ENCODE results near the gene CHRNA9.

CHRNA9 gene

DNA sequence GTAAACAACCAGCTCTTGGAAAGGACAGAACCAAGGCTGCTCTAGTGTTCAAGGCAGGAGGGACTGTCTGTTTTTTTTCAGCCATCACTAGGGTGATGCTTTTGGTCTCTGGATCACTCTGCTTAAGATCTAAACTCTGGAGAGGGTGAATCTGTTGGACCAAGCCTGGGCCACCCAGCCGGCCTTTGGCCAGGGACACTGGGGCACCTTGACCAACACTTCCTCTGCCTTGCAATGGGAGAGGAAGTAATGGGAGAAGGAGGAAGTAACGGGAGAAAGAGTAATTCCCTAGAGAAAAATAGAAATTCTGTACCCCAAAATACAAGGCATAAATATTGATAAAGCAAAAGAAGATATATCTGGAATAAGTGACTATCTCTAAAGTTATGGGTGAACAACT, 12.9 kb downstream of the CHRNA9 start:
- DNase-seq, result no peak

DNA sequence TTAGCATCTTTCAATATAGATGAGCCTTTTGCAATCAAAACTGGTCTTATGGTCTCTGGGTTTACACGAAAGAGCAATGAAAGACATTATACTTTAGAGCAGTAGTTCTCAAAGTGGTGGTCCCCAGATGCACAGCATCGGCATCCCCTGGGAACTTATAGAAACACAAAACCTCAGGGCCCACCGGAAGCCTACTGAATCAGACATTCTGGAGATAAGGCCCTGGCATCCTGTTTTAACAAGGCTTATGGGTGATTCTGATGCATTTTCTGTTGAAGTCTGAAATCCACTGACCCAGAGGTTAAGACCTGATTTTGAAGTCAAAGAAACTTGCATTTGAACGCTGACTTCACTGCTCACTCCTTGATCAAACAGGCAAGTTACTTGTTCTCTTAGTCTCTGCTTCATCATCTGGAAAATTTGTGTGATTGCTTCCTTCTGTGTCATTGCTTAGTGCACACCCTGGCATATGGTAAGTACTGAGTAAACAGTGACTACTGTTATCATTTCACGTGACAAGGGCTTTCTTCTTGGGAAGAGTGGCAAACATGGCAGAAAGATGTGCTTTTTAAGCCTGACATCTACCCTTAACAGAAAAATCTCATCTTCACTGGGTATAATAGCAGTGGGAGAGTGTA, 14.5 kb downstream of the CHRNA9 start:
- no peak for DNase-seq

DNA sequence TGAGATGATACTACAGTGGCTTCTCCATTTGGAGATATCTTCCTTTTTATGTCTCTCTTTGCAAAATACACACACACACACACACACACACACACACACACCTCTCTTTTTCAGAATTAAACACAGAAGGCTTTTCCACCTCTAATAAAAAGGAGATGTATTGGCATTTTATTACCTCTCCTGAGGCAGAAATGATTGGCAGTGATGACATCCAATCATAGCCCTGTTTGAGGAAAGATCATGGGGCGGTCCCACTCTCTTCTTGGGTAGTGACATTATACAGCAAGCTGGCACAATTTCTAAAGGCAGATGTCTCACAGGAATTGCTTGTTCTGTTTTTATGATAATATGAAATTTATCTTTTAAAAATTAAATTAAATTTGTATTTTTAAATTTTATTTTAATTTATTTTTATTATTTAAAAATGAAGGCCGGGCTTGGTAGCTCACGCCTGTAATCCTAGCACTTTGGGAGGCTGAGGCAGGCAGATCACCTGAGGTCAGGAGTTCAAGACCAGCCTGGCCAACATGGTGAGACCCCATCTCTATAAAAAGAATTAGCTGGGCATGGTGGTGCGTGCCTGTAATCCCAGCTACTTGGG, 15.6 kb downstream of the CHRNA9 start:
- DNase-seq, result no peak

DNA sequence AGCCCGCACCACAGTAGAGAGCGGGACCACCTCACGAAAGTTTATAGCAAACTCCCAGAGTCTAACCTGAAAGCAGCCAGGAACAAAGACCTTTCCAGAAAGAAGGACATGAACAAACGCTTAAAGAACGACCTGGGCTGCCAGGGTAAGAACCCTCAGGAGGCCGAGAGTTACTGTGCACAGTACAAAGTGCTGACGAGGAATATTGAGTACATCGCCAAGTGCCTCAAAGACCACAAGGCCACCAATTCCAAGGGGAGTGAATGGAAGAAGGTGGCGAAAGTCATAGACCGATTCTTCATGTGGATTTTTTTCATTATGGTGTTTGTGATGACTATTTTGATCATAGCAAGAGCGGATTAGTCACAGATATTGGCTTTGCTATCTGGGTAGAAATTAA, 19.0 kb downstream of the CHRNA9 start:
- DNase-seq, result no peak

DNA sequence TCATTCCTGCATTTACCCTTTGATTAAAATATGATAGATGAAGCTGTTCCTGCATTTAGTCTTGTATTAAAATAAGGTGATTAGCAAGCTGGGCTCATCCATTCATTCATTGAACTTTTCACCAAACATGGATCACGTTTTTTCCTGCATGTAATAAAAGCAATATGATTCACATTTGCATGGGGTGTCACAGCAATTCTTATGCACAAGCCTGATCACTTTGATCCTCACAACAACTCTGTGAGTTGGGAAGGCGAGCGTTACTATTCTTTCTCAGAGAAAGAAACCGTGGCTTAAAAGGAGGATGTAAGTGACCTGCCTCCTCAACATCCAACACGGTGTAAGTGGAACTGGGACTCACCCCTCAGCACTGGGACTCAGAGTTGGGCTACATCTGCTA, 20.0 kb downstream of the CHRNA9 start:
- no peak for DNase-seq

DNA sequence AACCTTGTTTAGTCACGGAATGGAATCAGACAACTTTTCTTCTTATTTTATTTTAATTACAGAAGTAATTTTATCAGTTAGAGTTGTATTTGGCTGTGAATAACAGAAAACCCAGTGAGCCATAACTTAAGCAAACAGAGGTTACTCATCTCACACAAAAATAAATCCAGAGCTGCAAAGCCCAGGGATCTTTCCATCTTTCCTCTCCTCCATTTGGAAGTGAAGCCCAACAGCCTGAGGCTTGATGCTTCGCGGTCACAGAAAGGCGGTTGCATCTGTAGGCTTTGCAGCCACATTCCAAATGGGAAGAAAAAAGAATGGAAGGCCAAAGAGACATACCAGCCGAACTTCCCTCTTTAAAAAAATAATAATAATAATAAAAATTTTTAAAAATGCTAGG, 22.6 kb downstream of the CHRNA9 start:
- no peak for DNase-seq

DNA sequence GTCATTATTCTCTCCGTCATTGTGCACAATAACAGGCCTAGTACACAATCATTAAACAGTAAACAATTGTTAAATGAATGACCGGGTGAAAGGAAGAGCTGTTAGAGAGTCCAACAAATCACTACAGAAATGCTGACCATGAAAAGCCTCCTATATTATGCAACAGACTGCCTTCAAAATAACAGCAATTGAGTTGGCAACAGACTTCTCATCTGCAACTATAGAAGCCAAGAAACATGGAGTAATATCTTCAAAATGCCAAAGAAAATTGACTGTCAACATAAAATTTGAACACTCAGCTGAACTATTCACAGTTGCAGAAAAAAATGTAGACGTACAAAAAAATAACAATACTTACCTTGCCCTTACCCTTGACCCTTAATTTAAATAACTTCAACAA, 26.2 kb downstream of the CHRNA9 start:
- DNase-seq, result no peak

DNA sequence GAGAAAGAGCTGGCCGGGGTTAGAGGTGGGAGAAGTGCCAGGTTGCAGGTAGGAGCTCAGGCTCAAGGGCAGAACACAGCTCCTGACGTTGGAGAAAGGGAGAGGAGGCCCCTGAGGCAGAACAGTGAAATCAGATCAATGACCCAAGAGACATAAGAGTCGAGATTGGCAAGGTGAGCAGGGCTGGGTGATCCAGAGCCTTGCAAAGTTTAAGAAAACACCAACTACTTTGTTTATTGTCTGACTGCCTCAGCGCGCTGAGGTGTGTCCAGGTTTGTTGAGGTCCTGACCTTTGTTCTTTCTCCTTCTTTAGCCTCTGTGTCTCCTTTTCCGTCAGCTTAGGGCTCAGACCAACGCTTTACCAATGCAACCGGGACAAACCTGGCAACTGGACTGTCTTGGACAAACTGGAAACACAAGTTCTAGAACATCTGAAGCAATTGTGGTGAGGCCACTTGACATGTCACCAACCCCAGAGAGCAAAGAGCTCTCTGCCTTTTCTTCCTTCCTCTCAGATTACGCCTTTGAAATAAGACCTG, 28.3 kb downstream of the CHRNA9 start:
- DNase-seq, result peak; percentile 88

DNA sequence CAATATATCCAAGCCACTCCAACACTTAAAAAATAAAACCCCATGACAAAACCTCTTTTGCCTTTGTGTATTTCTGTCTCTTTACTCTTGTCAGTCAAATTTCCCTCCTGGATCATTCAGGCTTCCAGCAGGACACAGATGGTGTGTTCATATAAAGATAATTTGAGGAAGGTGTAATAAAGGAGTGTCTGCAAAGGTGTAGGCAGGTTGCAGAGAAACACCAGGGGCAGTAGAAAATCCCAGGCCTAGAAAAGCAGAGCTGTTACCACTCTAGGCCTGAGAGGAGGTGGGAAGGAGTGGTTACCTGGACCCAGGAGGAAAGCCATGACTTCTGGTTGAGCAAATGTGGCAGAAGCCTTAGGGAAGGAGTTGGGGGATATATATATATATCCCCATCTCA, 28.8 kb downstream of the CHRNA9 start:
- DNase-seq, result no peak

DNA sequence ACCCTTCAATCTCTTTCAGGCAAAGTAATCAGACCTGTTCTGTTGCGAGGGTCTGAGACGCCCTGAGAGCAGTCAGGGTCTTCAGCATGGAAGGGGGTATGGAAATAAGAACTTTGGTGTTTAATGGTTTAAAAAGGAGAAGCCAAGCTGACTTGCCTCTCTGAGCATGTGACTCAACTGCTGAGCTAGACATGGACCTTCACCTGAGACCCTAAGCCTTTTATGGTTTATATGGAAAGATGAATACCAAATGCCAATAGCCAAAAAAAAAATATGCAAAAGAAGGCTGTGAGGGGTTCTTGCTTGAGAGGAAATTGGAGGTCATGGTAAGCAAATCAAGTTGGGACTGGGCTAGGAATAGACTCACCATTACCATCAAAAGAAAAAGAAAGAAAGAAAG, 30.6 kb downstream of the CHRNA9 start:
- DNase-seq, result no peak

DNA sequence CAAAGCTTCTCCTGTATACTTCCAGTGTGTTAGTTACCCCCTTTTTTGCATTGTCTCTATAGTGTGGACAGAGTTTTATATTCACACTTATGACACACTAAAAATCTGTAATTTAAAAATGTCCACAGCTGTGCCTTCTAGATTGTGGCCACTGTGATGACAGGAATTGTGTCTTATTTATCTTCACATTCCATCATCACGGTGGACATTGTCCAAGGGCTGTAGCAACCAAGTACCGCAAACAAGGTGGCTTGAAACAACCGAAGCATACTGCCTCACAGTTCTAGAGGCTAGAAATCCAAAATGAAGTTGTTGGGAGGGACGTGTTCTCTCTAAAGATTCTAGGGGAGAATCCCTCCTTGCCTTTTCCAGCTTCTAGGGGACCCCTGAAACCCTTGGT, 32.3 kb downstream of the CHRNA9 start:
- no peak for DNase-seq

DNA sequence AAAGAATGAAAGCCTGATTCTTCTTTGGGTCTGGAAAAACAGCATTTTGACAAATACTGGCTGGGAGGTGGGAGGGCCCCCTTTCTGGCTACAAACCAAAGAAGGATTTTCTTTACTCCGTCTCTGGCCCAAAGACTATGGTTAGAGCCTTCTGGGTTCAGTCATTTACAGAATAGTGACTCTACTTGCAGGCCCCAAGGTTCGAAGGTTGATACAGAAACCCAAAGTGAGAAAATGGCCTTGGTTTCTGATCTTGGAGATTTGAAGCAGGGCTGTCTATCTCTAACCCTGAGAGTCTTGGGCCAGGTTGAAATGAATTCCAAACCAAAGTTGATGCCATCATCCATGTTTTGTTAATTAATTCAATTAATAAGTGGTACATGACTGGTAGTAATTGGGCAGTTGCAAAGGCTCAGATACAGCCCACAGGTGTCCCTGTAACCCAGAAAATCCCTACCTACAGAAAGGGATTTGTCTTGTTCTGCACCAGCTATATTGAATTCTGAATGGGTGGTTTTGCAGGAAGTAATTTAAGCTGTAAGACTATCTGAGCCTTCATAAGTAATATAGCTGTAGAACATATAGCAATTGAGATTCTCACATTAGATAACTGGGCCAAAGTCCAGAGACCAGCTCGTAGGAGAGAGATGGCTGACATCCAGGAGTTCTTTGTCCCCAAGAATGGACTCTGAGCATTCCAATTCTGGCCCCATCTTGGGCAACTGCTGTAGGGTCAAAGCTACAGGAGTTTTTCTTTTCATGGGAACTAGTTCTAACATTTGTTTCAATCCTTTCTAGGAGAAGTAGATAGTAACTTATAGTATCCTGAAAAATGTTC, 34.5 kb downstream of the CHRNA9 start:
- DNase-seq, result no peak

DNA sequence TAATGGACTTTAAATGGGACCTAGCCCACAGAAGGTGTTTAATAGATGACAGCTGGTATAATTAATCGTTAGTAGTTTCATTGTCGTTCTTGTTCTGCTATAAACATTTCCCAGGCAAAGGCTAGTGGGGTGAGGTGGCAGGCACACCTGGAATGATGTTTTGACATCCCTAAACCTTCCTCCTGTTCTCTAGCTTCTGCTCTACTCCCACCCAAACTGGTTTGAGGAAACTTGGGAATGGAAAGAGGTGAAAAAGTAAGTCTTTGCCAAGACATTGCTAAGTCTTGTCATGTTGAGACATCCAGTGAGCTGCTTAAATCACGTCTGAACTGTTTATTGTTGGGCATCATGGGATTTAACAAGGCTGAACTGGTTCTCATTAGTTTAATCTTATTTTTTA, 37.5 kb downstream of the CHRNA9 start:
- no peak for DNase-seq

DNA sequence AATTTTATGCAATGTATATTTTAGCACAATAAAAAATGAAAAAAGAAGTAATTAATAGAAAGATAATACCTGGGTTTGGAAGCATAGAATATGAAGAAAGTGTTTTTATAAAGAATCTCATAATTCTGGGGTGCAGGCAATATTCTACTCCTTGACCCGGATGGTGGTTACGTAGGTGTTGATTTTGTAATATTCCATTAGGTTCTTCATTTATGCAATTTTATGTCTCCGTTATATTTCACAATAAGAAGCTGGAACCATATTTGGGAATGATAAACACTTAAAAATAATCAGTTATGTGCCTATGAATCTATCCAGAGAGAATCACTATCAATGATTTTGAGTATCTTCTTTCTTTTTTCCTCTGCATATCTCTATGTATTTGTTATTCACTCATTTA, 38.5 kb downstream of the CHRNA9 start:
- no peak for DNase-seq

DNA sequence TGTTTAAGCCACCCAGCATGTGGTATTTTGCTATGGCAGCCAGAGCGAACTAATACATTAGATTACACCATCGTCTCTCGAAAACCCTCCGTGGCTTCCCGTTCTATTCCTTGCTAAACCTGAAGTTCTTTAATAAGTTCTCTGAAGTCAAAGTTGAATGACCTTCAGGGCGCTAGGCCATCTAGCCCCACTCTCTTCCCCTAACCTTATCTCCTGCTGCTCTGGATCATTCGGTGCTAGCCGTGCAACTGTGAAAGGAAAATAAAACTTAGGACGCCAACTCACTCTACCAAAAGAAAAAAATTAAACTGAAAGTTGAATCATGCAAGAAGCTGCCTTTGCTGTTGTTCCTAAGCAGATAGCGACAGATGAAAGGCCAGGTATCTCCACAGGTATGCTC, 40.0 kb downstream of the CHRNA9 start:
- DNase-seq, result no peak

DNA sequence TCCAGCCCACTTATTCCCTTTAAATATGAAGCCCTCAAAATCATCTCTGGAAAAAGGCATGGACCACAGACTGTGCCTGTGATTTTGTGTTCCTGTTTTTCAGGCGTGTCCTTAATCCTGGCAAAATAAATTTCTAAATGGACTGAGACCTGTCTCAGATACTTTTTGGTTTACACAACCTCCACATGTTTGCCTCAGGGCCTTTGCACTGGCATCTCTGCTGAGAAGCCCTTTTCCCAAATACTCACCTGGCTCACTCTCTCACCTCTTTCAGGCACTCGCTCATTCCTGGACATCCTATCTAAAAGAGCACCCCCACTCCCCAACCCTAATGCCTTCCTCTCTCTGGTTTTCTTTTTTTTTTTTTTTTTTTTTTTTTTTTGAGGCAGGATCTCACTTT, 40.5 kb downstream of the CHRNA9 start:
- no peak for DNase-seq

DNA sequence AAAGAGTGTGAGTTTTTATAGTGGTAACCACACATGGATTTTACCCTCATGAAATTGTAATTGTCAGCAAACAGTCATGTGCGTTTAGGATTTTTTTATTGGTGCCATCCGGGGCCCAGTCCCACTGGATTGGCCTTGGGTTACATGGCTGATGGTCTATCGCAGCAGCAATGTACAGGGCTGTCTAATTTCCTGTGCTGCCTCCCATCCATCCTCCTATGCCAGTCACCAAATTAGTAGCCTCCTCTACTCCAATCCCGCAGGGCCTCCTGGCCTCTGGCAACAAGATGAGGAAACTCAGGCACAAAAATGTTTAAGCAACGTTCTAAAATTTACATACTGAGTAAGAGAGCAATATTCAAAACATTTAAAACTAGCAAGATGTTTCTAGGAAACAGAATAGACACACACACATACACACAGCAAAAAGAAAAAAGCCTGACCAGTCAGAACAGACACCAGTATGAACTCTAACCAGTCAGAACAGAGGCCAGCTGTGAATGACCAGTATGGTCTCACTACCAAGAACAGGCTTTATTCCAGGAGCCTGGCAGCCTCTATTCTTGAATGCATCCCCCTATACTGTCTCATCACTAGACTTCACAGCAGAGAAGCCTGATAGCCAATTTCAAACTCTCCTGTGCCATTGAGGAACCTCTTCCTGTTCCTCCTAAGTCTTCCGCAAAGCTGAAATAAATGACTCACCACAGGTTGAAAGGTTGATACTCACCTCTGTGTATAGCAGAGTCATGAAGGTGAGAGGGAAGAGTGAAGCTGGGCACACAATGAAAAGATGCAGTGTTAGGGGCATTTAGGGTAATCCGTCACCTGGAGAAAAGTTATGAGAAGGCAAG, 42.6 kb downstream of the CHRNA9 start:
- DNase-seq, result no peak

DNA sequence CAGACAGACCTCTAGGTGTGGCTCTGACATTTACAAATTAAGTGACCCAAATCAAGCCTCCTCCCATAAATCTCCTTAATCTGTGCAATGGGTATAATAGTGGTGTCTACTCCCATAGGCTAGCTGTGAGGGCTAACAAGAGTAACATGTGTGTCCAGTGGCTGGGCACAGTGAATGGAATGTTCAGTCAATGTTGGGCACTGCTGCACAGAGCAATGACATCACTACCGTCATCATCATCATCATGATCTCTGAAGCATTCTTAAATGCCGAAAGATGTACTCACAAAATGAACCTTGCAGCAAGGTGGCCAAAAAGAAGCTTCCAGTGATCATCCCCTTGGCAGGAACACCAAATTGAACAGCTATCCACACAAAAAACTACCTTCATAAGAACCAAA, 43.5 kb downstream of the CHRNA9 start:
- no peak for DNase-seq

DNA sequence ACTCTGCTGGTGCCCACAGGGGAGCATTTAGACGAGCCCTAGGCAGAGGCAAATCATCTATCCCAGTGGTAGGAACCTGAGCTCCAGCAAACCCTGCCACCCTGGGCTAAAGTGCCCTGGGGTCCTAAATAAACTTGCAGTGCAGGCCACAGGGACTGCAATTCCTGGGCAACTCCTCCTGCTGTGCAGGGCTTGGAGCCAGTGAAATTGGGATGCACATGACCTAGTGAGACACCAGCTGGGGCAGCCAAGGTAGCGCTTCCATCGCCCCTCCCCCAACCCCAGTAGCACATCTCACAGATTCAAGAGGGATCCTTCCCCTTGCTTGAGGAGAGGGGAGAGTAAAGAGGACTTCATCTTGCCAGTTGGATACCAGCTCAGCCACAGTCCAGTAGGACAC, 44.1 kb downstream of the CHRNA9 start:
- DNase-seq, result no peak

DNA sequence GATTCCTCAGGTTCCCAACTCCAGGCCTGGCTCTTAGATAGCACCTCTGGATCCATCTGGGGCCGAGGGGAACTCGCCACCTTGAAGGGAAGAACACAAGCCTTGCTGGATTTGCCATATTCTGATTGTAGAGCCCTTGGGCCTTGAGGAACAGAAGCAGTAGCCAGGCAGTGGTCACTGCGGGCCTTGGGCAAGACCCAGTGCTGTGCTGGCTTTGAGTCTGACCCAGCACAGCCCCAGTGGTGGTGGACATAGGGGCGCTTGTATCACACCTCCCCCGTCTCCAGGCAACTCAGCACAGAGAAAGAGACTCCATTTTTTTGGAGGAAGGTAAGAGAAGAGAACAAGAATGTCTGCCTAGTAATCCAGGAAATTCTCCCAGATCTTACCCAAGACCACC, 45.5 kb downstream of the CHRNA9 start:
- DNase-seq, result no peak

DNA sequence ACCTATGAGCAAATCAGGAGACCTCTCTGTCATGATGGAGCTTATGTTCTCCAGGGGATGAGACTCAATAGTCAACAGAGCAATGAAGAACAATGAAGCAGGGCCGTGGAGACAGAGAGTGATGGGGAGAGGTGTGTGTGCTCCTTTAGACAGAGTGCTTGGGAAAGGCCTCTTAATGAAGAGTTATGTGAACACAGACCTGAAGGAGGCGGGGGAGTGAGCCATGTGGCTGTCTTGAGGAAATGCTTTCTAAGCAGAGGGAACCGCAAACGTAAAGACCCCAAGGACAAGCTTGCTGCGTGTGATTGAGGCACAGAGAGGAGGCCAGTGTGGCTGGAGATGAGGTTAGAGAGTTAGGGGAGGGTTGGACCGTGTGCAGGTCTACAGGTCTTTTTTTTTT, 53.1 kb downstream of the CHRNA9 start:
- DNase-seq, result no peak

DNA sequence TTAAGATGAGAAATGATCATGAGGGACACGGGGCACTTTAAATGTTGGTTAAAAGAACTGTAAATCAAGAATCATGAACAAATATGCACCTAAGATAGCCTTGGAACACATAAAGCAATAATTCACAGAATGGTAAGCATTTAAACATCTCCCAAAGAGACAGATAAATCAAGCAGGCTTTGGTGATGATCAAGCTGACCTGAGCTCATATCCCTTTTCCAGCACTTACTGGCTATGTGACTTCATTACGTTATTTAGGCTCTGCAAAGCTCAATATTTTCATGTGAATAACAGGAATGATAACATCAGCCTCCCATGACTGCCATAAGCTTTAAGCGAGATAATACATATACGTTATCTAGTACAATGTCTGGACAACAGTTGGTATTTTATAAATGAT, 54.9 kb downstream of the CHRNA9 start:
- no peak for DNase-seq

DNA sequence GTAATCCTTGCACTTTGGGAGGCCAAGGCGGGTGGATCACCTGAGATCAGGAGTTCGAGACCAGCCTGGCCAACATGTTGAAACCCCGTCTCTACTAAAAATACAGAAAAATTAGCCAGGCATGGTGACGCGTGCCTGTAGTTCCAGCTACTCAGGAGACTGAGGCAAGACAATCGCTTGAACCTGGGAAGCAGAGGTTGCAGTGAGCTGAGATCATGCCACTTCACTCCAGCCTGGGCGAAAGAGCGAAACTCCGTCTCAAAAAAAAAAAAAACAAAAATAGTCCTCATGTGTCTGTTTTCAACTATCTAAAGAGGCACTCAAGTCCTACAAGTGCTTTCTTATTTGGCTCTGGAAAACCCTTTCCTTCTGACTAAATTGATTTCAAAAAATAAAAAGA, 57.1 kb downstream of the CHRNA9 start:
- DNase-seq, result peak; percentile 67

Data from DMS79 treated with DMSO at 0.1 percent for 48 hours (cell line).